HepG2 (cell line): ENCODE measurements around the gene TJP2. TPM values are rescaled to one million over a fixed set of nuclear protein-coding genes. Genes with fewer than 3 reads are reported as not detected.
A peak's percentile ranks its signal among the peaks of the same experiment; 100 is the strongest.

ENCODE experiments used
- FOXA3 ChIP-seq: IDR thresholded peaks from 2 replicates; pipeline ENCODE4 v1.6.1; 2016; ENCODE audit warnings: missing genetic modification reagents, missing compliant biosample characterization
- GATAD1 ChIP-seq: IDR thresholded peaks from 2 replicates; pipeline ENCODE4 v1.6.1; 2016; ENCODE audit warnings: missing genetic modification reagents, missing compliant biosample characterization
- HMG20A ChIP-seq: IDR thresholded peaks from 2 replicates; pipeline ENCODE4 v1.6.1; 2016; ENCODE audit warnings: borderline replicate concordance
- SP4 ChIP-seq: sonication (generic); formaldehyde crosslinking; IDR thresholded peaks from 2 replicates; pipeline ENCODE4 v1.8.1; 2023; ENCODE audit warnings: mild to moderate bottlenecking, missing genetic modification reagents
- SP5 ChIP-seq: IDR thresholded peaks from 2 replicates; pipeline ENCODE4 v1.6.1; 2016; ENCODE audit warnings: low read depth, borderline replicate concordance
- TCF12 ChIP-seq, 2 experiments: fragments of 450-650 bp in 1 of 2; sonication (generic) in 1 of 2; formaldehyde crosslinking in 1 of 2; IDR thresholded peaks; 2 replicates each; pipeline versions ENCODE4 v1.6.1 to v1.8.0; 2017 to 2022; ENCODE audit warnings: antibody characterized with exemption in 1 of 2, mild to moderate bottlenecking in 1 of 2, missing genetic modification reagents in 1 of 2, moderate library complexity in 1 of 2
- ZNF121 ChIP-seq: sonication (generic); formaldehyde crosslinking; IDR thresholded peaks from 2 replicates; pipeline ENCODE4 v1.5.0; 2020; ENCODE audit warnings: mild to moderate bottlenecking, missing genetic modification reagents
- ZNF124 ChIP-seq: sonication (generic); formaldehyde crosslinking; IDR thresholded peaks from 2 replicates; pipeline ENCODE4 v1.4.0; 2020; ENCODE audit warnings: missing genetic modification reagents
- ZNF205 ChIP-seq: IDR thresholded peaks from 2 replicates; pipeline ENCODE4 v1.6.1; 2018; ENCODE audit warnings: missing biosample characterization, missing genetic modification reagents
- ZNF329 ChIP-seq: sonication (generic); formaldehyde crosslinking; IDR thresholded peaks from 2 replicates; pipeline ENCODE4 v1.9.0; 2021; ENCODE audit warnings: low read depth, mild to moderate bottlenecking, missing genetic modification reagents
- polyA plus RNA-seq, 8 experiments: library from polyadenylated mRNA; depleted of rRNA in 3 of 8; stranded (reverse) in 7 of 8; unstranded in 1 of 8; fragments of >200 nt; fragmentation: Illumina TruSeq in 4 of 8; extraction: Trizol in 4 of 8; gene quantifications; 2 replicates each; pipeline versions ENCODE4 v1.2.1 to v1.2.3, GENCODE V29; 2011 to 2016; ENCODE audit warnings: low read depth in 4 of 8, missing spikeins in 1 of 8, mixed read lengths in 1 of 8; ENCODE audit not compliant: insufficient read depth in 1 of 8
- total RNA-seq, 5 experiments: library from RNA; depleted of rRNA; stranded (reverse); fragments of >200 nt; fragmentation: Illumina TruSeq; extraction: Trizol; gene quantifications; 2 replicates each; pipeline ENCODE4 v1.2.3, GENCODE V29; 2016; ENCODE audit warnings: low read depth in 1 of 5
- TF ChIP-seq, protein P1 (sequence below), 2 experiments: fragments of 450-650 bp in 1 of 2; sonication (generic) in 1 of 2; formaldehyde crosslinking in 1 of 2; IDR thresholded peaks; 2 replicates each; pipeline versions ENCODE4 v1.6.1 to v1.8.0; 2016 to 2022; ENCODE audit warnings: antibody characterized with exemption in 1 of 2, mild to moderate bottlenecking in 1 of 2, missing genetic modification reagents in 1 of 2
- TF ChIP-seq, protein P2 (sequence below): sonication (generic); formaldehyde crosslinking; IDR thresholded peaks from 2 replicates; pipeline ENCODE4 v1.8.1; 2022; ENCODE audit warnings: low read depth, mild to moderate bottlenecking, missing genetic modification reagents
- TF ChIP-seq, protein P3 (sequence below): sonication (generic); formaldehyde crosslinking; IDR thresholded peaks from 2 replicates; pipeline ENCODE4 v1.5.1; 2020; ENCODE audit warnings: missing genetic modification reagents, mild to moderate bottlenecking, borderline replicate concordance

TJP2 gene
- total and polyA plus RNA-seq, 2 of the 13 experiments (the other 11 are each of a cell fraction or from before 2014, with no cell fraction given) = 109 to 110 TPM

DNA sequence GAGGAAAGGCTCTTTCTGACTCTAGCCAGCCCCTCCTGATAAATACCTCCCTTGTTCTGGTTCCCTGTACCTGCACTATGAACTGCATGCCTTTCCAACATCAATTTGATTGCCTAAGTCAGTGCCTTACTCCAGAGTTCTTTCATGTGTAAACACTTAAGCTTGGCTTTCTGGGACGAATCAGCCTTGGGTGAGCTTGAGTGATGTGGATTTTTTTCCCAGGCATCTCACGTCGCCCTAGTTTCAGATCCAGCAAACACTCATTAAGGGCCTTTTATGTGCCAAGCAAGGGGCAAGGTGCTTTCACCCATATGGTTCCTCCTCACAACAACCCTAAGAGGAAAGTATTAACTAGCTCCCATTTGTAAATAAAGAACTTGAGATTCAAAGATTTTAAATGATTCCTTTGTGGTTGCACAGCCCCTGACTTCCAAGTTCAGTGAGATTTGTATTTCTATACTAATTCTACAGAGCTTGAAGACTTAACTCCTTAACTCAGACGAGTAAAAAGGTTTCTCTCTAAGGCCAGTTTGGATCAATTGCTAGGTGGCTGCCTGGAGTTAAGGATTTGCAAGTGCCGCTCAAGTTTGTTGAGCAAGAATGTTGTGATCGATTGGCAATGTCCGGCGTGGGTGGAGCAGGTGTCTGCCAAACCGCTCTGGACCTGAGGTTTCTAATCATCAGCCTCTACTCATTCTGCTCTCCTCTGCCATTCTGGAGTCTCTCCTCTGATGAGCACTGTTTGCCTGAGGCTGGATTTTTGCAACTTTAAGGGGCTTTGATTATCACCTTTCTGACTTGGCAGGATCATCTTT lies 20.2 kb upstream of the TJP2 start (continued):
- TF ChIP-seq, protein P1, sequence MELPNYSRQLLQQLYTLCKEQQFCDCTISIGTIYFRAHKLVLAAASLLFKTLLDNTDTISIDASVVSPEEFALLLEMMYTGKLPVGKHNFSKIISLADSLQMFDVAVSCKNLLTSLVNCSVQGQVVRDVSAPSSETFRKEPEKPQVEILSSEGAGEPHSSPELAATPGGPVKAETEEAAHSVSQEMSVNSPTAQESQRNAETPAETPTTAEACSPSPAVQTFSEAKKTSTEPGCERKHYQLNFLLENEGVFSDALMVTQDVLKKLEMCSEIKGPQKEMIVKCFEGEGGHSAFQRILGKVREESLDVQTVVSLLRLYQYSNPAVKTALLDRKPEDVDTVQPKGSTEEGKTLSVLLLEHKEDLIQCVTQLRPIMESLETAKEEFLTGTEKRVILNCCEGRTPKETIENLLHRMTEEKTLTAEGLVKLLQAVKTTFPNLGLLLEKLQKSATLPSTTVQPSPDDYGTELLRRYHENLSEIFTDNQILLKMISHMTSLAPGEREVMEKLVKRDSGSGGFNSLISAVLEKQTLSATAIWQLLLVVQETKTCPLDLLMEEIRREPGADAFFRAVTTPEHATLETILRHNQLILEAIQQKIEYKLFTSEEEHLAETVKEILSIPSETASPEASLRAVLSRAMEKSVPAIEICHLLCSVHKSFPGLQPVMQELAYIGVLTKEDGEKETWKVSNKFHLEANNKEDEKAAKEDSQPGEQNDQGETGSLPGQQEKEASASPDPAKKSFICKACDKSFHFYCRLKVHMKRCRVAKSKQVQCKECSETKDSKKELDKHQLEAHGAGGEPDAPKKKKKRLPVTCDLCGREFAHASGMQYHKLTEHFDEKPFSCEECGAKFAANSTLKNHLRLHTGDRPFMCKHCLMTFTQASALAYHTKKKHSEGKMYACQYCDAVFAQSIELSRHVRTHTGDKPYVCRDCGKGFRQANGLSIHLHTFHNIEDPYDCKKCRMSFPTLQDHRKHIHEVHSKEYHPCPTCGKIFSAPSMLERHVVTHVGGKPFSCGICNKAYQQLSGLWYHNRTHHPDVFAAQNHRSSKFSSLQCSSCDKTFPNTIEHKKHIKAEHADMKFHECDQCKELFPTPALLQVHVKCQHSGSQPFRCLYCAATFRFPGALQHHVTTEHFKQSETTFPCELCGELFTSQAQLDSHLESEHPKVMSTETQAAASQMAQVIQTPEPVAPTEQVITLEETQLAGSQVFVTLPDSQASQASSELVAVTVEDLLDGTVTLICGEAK (IDR thresholded peaks at IDR 0.05) = no peak
- TF ChIP-seq, protein P1 (CRISPR knock-in tag; IDR thresholded peaks at IDR 0.05) = no peak
- TF ChIP-seq TCF12 (IDR thresholded peaks at IDR 0.05) = no peak
- no peak for TF ChIP-seq TCF12 (CRISPR knock-in tag; IDR thresholded peaks at IDR 0.05)
- TF ChIP-seq, protein P2, sequence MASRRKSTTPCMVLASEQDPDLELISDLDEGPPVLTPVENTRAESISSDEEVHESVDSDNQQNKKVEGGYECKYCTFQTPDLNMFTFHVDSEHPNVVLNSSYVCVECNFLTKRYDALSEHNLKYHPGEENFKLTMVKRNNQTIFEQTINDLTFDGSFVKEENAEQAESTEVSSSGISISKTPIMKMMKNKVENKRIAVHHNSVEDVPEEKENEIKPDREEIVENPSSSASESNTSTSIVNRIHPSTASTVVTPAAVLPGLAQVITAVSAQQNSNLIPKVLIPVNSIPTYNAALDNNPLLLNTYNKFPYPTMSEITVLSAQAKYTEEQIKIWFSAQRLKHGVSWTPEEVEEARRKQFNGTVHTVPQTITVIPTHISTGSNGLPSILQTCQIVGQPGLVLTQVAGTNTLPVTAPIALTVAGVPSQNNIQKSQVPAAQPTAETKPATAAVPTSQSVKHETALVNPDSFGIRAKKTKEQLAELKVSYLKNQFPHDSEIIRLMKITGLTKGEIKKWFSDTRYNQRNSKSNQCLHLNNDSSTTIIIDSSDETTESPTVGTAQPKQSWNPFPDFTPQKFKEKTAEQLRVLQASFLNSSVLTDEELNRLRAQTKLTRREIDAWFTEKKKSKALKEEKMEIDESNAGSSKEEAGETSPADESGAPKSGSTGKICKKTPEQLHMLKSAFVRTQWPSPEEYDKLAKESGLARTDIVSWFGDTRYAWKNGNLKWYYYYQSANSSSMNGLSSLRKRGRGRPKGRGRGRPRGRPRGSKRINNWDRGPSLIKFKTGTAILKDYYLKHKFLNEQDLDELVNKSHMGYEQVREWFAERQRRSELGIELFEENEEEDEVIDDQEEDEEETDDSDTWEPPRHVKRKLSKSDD (CRISPR knock-in tag) = no peak
- TF ChIP-seq FOXA3 = peak; percentile 82
- TF ChIP-seq ZNF329 (CRISPR knock-in tag) = no peak
- no peak for TF ChIP-seq ZNF205 (CRISPR knock-in tag)
- no peak; the same call in 1 of the 2 replicates for TF ChIP-seq GATAD1 (CRISPR knock-in tag)
- TF ChIP-seq SP4 (CRISPR knock-in tag) = no peak
- TF ChIP-seq, protein P3, sequence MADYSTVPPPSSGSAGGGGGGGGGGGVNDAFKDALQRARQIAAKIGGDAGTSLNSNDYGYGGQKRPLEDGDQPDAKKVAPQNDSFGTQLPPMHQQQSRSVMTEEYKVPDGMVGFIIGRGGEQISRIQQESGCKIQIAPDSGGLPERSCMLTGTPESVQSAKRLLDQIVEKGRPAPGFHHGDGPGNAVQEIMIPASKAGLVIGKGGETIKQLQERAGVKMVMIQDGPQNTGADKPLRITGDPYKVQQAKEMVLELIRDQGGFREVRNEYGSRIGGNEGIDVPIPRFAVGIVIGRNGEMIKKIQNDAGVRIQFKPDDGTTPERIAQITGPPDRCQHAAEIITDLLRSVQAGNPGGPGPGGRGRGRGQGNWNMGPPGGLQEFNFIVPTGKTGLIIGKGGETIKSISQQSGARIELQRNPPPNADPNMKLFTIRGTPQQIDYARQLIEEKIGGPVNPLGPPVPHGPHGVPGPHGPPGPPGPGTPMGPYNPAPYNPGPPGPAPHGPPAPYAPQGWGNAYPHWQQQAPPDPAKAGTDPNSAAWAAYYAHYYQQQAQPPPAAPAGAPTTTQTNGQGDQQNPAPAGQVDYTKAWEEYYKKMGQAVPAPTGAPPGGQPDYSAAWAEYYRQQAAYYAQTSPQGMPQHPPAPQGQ (CRISPR knock-in tag) = no peak
- TF ChIP-seq HMG20A = peak; percentile 67; the same call in 1 of the 2 replicates
- peak; percentile 79; the same call in 1 of the 2 replicates for TF ChIP-seq SP5 (CRISPR knock-in tag)
- TF ChIP-seq ZNF121 (CRISPR knock-in tag) = no peak
- peak; percentile 48; the same call in 1 of the 2 replicates for TF ChIP-seq ZNF124 (CRISPR knock-in tag)
